Transverse colon (tissue), 4 donors: ENCODE measurements around the gene CCNJL. TPM values are rescaled to one million over a fixed set of nuclear protein-coding genes. Genes with fewer than 3 reads are reported as not detected.

ENCODE experiments used
- DNase-seq: peaks from one replicate; pipeline ENCODE4 v3.0.0-alpha.2; 2019
- H3K27ac ChIP-seq, 4 donors: fragments of 200-600 bp; sonication (generic); 2 replicates each; pipeline ENCODE4 v1.5.1; 2016 to 2018; ENCODE audit warnings: inconsistent platforms in 4 of 4
- H3K27me3 ChIP-seq: fragments of 200-600 bp; sonication (generic); 2 replicates; pipeline ENCODE4 v1.5.1; 2017; ENCODE audit warnings: inconsistent platforms
- H3K36me3 ChIP-seq, 4 donors: fragments of 200-600 bp; sonication (generic); 2 replicates each; pipeline ENCODE4 v1.5.1; 2017 to 2019; ENCODE audit warnings: inconsistent platforms in 4 of 4
- H3K4me1 ChIP-seq, 4 donors: fragments of 200-600 bp; sonication (generic); 2 replicates each; pipeline ENCODE4 v1.5.1; 2017 to 2020; ENCODE audit warnings: inconsistent platforms in 4 of 4
- H3K4me3 ChIP-seq, 4 donors: fragments of 200-600 bp; sonication (generic); 1 replicate in 1 of 4; 2 replicates in 3 of 4; pipeline versions ENCODE4 v1.5.1 to v1.6.1; 2017 to 2019; ENCODE audit warnings: inconsistent platforms in 4 of 4
- H3K9me3 ChIP-seq, 2 donors: fragments of 200-600 bp; sonication (generic); 2 replicates each; pipeline ENCODE4 v1.5.1; 2017 to 2019; ENCODE audit warnings: inconsistent platforms in 2 of 2
- EP300 ChIP-seq: sonication (generic); formaldehyde crosslinking; IDR thresholded peaks from one replicate; pipeline ENCODE4 v1.6.1; 2017; ENCODE audit warnings: antibody characterized with exemption, low read depth
- POLR2A ChIP-seq: fragments of 450-650 bp; IDR thresholded peaks from one replicate; pipeline ENCODE4 v1.6.1; 2016; ENCODE audit warnings: antibody characterized with exemption, mild to moderate bottlenecking, moderate library complexity
- POLR2AphosphoS5 ChIP-seq, 3 donors: sonication (generic); formaldehyde crosslinking; IDR thresholded peaks; one replicate each; pipeline ENCODE4 v1.6.1; 2016; ENCODE audit warnings: antibody characterized with exemption in 3 of 3
- WGBS, 2 donors: methylation state at CpG; one replicate each; pipeline ENCODE4 v1.1.5; 2018; ENCODE audit warnings: low coverage in 1 of 2; 5-methylcytosine and 5-hydroxymethylcytosine counted together
- in situ Hi-C, 4 donors: fragments of 200-750 bp; cut with MboI; loops; one replicate each; pipeline versions ENCODE4 v1.15.0 to v1.15.1; 2017; ENCODE audit warnings: low sequenced_read_pairs in 3 of 4, low pct_ligation_motif_present in 1 of 4, low pct_unique_long_range_greater_than_20kb in 1 of 4
- intact Hi-C: fragments of 100-400 bp; cut with DNase I; formaldehyde crosslinking; loops from one replicate; pipeline ENCODE4 v1.15.1; 2023; ENCODE audit warnings: low total_unique reads
- total RNA-seq, 4 donors: library from RNA; depleted of rRNA; stranded (reverse); fragments of >200 nt; gene quantifications; one replicate each; pipeline ENCODE4 v1.1.0, GENCODE V29; 2016
- TF ChIP-seq, protein P1 (sequence below), 5 experiments: fragments of 200-600 bp in 3 of 5; fragments of 450-650 bp in 2 of 5; sonication (generic) in 3 of 5; IDR thresholded peaks; 1 replicate in 2 of 5; 2 replicates in 3 of 5; pipeline ENCODE4 v1.5.1; 2016 to 2017; ENCODE audit warnings: antibody characterized with exemption in 5 of 5, inconsistent platforms in 3 of 5, mild to moderate bottlenecking in 2 of 5, moderate library complexity in 1 of 5

CCNJL gene
- total RNA-seq, 4 donors from 2014 or later: 23.9 to 37.6 (median 28.3) TPM

- peak overlapping the region in 3 of 4 donors; percentile 13 to 80 (median 70) for H3K27ac ChIP-seq
- no peaks in the 10 kb centered on the region for H3K9me3 ChIP-seq
- H3K27me3 ChIP-seq: no peaks in the 10 kb centered on the region
- in situ Hi-C loops (no loop called here), intact Hi-C loops (no loop called here)
- peaks cover 15 to 29% (median 23%) of the 10 kb centered on the region in 4 donors for H3K4me1 ChIP-seq
- no peak for TF ChIP-seq EP300
- no peak for TF ChIP-seq POLR2AphosphoS5 (IDR thresholded peaks at IDR 0.05)
- TF ChIP-seq, protein P1, sequence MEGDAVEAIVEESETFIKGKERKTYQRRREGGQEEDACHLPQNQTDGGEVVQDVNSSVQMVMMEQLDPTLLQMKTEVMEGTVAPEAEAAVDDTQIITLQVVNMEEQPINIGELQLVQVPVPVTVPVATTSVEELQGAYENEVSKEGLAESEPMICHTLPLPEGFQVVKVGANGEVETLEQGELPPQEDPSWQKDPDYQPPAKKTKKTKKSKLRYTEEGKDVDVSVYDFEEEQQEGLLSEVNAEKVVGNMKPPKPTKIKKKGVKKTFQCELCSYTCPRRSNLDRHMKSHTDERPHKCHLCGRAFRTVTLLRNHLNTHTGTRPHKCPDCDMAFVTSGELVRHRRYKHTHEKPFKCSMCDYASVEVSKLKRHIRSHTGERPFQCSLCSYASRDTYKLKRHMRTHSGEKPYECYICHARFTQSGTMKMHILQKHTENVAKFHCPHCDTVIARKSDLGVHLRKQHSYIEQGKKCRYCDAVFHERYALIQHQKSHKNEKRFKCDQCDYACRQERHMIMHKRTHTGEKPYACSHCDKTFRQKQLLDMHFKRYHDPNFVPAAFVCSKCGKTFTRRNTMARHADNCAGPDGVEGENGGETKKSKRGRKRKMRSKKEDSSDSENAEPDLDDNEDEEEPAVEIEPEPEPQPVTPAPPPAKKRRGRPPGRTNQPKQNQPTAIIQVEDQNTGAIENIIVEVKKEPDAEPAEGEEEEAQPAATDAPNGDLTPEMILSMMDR (IDR thresholded peaks at IDR 0.05): no peak
- no peak for TF ChIP-seq POLR2A
- DNase-seq: no peak
- H3K36me3 ChIP-seq: no peaks in the 10 kb centered on the region
- WGBS, 2 donors: 69 to 90% methylated on average over 3 to 14 of the region's 14 CpGs
- no peak overlapping the region for H3K4me3 ChIP-seq
Measured at GRCh38 chr5:160260006-160260775, 52.2 kb downstream of the CCNJL start.

GRCh38 chr5:160259341-160259740 is 53.0 kb downstream of the CCNJL start:
- Histone ChIP-seq H3K27me3 (no peaks in the 10 kb centered on the region), H3K27ac (no peak overlapping the region), H3K36me3 (no peaks in the 10 kb centered on the region), H3K4me3 (no peak overlapping the region), H3K4me1 (peaks cover 15 to 29% (median 23%) of the 10 kb centered on the region in 4 donors), H3K9me3 (no peaks in the 10 kb centered on the region)
- intact Hi-C loops (no loop called here), in situ Hi-C loops (no loop called here)
- DNase-seq: no peak
- TF ChIP-seq EP300: no peak
- no peak for TF ChIP-seq POLR2A
- TF ChIP-seq POLR2AphosphoS5 (IDR thresholded peaks at IDR 0.05): no peak
- TF ChIP-seq, protein P1 (IDR thresholded peaks at IDR 0.05): no peak
- WGBS, 2 donors: 79% methylated on average over 7 of the region's 7 CpGs; no CpG with 5 or more reads in 1 of the 2 donors

GRCh38 chr5:160254706-160255105 is 57.7 kb downstream of the CCNJL start:
- Histone ChIP-seq H3K4me3 (no peak overlapping the region), H3K9me3 (no peaks in the 10 kb centered on the region), H3K27me3 (no peaks in the 10 kb centered on the region), H3K36me3 (peaks cover 0 to 4% (median 0%) of the 10 kb centered on the region in 4 donors), H3K4me1 (peaks cover 0 to 18% (median 5%) of the 10 kb centered on the region in 4 donors), H3K27ac (no peak overlapping the region)
- intact Hi-C loops (no loop called here), in situ Hi-C loops (no loop called here)
- no peak for DNase-seq
- 90% methylated on average over 6 of the region's 6 CpGs; no CpG with 5 or more reads in 1 of the 2 donors for WGBS, 2 donors
- no peak for TF ChIP-seq POLR2AphosphoS5 (IDR thresholded peaks at IDR 0.05)
- TF ChIP-seq, protein P1 (IDR thresholded peaks at IDR 0.05): no peak
- TF ChIP-seq EP300: no peak
- no peak for TF ChIP-seq POLR2A

- no peak for DNase-seq
- Histone ChIP-seq H3K27me3 (no peaks in the 10 kb centered on the region), H3K27ac (no peak overlapping the region), H3K4me3 (no peak overlapping the region), H3K4me1 (peaks cover 0 to 26% (median 9%) of the 10 kb centered on the region in 4 donors), H3K9me3 (no peaks in the 10 kb centered on the region), H3K36me3 (peaks cover 0 to 4% (median 0%) of the 10 kb centered on the region in 4 donors)
- TF ChIP-seq, protein P1 (IDR thresholded peaks at IDR 0.05): no peak
- no peak for TF ChIP-seq POLR2AphosphoS5 (IDR thresholded peaks at IDR 0.05)
- TF ChIP-seq POLR2A: no peak
- TF ChIP-seq EP300: no peak
- in situ Hi-C loops (no loop called here), intact Hi-C loops (no loop called here)
- 89% methylated on average over 17 of the region's 17 CpGs; no CpG with 5 or more reads in 1 of the 2 donors for WGBS, 2 donors
Measured at GRCh38 chr5:160253441-160253840, 58.9 kb downstream of the CCNJL start.
